ENCODE data around the gene CTTNBP2.

DNA sequence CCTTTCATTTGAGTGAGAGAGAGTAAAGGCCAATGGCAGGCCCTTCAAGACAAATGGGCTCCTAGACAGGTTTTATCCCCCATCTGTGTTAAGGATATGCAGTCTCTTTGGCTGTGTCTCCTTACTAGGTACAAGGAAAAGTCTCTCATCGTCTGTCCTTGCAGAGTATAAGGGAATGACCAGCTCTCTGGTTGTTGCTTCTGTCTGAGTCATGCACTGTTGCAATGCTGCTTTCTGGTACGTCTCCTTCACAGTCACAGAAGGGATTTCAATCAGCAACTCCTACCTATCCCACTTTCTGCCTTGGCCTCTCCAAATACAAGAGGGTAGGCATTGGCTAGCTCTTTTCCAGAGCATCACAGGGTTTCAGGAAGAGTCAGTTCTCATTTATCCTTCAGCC, 48.1 kb downstream of the CTTNBP2 start:
- no peak for TF ChIP-seq POLR2A (IDR thresholded peaks at IDR 0.05; ENCODE audit: low read depth, low read length)
- no peak for TF ChIP-seq SIN3A (IDR thresholded peaks at IDR 0.05; ENCODE audit: low read depth, low read length)
- TF ChIP-seq SIX5 (IDR thresholded peaks at IDR 0.05; ENCODE audit: low read depth, low read length, severe bottlenecking) = no peak
- TF ChIP-seq CTCF (IDR thresholded peaks at IDR 0.05 in 2 of 3, conservative IDR thresholded peaks at IDR 0.05 in 1 of 3; ENCODE audit: control insufficient read depth in 2 of 3, extremely low read depth in 1 of 3, insufficient read depth in 1 of 3, low read depth in 3 of 3, low read length in 3 of 3) = no peak
- TF ChIP-seq YY1 (IDR thresholded peaks at IDR 0.05; ENCODE audit: low read depth, low read length) = no peak
- TF ChIP-seq, protein P1, sequence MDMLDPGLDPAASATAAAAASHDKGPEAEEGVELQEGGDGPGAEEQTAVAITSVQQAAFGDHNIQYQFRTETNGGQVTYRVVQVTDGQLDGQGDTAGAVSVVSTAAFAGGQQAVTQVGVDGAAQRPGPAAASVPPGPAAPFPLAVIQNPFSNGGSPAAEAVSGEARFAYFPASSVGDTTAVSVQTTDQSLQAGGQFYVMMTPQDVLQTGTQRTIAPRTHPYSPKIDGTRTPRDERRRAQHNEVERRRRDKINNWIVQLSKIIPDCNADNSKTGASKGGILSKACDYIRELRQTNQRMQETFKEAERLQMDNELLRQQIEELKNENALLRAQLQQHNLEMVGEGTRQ (IDR thresholded peaks at IDR 0.05; ENCODE audit: borderline replicate concordance, low read depth, low read length) = no peak
- no peak for TF ChIP-seq CREM (IDR thresholded peaks at IDR 0.05; ENCODE audit: low read depth)
- TF ChIP-seq EP300 (IDR thresholded peaks at IDR 0.05; ENCODE audit: borderline replicate concordance in 1 of 2, control insufficient read depth in 1 of 2, low read depth in 2 of 2, low read length in 2 of 2) = no peak
- no peak for TF ChIP-seq ZSCAN29 (IDR thresholded peaks at IDR 0.05)
- TF ChIP-seq, protein P2, sequence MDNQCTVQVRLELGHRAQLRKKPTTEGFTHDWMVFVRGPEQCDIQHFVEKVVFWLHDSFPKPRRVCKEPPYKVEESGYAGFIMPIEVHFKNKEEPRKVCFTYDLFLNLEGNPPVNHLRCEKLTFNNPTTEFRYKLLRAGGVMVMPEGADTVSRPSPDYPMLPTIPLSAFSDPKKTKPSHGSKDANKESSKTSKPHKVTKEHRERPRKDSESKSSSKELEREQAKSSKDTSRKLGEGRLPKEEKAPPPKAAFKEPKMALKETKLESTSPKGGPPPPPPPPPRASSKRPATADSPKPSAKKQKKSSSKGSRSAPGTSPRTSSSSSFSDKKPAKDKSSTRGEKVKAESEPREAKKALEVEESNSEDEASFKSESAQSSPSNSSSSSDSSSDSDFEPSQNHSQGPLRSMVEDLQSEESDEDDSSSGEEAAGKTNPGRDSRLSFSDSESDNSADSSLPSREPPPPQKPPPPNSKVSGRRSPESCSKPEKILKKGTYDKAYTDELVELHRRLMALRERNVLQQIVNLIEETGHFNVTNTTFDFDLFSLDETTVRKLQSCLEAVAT (IDR thresholded peaks at IDR 0.05) = no peak
